ENCODE results near the gene HNRNPL. TPM values are rescaled to one million over a fixed set of nuclear protein-coding genes. Genes with fewer than 3 reads are reported as not detected.
"Not testable (repeated sequence)": the region's sequence is repeated elsewhere in the genome, so short reads cannot be mapped to it uniquely, and the experiment has no call there.

Gene HNRNPL
- polyA plus RNA-seq, 3 donors, result 51.9 to 234 (median 58.7) TPM

DNA sequence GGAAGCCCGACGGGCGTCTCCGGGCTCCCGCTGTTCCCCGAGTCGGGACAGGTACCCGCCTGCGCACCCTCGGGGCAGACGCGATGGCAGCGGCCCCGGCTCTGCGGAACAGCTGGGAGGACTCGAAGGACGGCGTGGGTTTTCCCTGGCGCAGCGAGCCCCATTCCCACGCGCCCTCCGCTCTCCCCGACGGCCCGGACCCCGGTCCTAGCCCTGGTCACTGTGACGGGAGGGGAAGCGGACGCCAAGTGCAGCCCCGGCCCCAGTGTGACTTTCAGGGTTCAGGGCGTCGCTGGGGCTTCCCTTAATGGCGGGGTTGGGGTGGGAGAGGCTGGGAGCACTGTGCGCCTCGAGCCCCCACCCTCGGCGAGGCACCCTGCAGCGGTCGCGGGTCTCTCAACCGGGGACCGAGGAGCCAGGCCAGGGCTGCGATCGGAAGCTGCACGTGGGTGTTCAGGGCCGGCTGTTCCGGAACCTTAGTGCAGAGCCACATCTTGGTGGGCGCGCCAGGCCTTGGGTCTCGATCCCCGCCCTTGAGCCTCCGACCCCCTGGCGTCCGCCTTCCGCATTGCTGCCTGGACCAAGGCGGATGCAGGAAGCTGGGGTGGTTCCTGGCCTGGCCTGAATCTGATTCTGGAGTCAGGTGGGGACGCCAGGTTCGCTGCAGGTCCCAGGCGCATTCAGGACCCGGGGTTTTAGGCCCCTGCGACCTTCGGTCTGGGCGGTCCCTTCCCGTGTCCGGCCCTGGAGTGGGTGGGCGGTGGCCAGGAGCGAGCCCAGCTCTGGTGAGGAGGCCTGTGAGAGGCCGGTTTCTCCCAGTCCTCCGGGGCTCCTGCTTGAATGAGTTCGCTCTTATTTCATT lies 57.3 kb downstream of the HNRNPL start:
- H3K9me3 ChIP-seq (replicated peaks in 1 of 2; ENCODE audit: control insufficient read depth in 1 of 2, insufficient read depth in 1 of 2, low read length in 2 of 2), result no peaks in the 10 kb centered on the region
- Mint-ChIP-seq H3K9me3 (peaks cover 0 to 7% (median 1%) of the 10 kb centered on the region in 7 donors), H3K4me3 (peak overlapping the region; percentile 76 to 78), H3K4me1 (peaks cover 7% of the 10 kb centered on the region), H3K27me3 (ENCODE audit: low read depth in 3 of 3) (peaks cover 0 to 10% (median 3%) of the 10 kb centered on the region in 3 donors), H3K27ac (no peak overlapping the region), H3K36me3 (no peaks in the 10 kb centered on the region)
- TF ChIP-seq, protein P1, sequence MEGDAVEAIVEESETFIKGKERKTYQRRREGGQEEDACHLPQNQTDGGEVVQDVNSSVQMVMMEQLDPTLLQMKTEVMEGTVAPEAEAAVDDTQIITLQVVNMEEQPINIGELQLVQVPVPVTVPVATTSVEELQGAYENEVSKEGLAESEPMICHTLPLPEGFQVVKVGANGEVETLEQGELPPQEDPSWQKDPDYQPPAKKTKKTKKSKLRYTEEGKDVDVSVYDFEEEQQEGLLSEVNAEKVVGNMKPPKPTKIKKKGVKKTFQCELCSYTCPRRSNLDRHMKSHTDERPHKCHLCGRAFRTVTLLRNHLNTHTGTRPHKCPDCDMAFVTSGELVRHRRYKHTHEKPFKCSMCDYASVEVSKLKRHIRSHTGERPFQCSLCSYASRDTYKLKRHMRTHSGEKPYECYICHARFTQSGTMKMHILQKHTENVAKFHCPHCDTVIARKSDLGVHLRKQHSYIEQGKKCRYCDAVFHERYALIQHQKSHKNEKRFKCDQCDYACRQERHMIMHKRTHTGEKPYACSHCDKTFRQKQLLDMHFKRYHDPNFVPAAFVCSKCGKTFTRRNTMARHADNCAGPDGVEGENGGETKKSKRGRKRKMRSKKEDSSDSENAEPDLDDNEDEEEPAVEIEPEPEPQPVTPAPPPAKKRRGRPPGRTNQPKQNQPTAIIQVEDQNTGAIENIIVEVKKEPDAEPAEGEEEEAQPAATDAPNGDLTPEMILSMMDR (IDR thresholded peaks at IDR 0.05), result peak; percentile 71
- no peaks in the 10 kb centered on the region for H3K79me2 ChIP-seq (ENCODE audit: insufficient read depth, low read length)
- H4K20me1 ChIP-seq (ENCODE audit: insufficient read depth, low read length), result no peaks in the 10 kb centered on the region
- H3K27me3 ChIP-seq (ENCODE audit: control insufficient read depth in 2 of 2, insufficient read depth in 2 of 2, low read length in 2 of 2), result no peaks in the 10 kb centered on the region
- peak overlapping the region; percentile 21 for H3K9ac ChIP-seq (ENCODE audit: insufficient read depth, low read length, poor library complexity, severe bottlenecking)
- DNase-seq, result peak; percentile 36 to 40 (median 40)
- H3K4me3 ChIP-seq (replicated peaks in 1 of 3; ENCODE audit: low read depth in 2 of 3, low read length in 3 of 3), result peak overlapping the region; percentile 36 to 73 (median 59)
- WGBS (ENCODE audit: insufficient coverage), result 2% methylated on average over 51 of the region's 71 CpGs
- H3K36me3 ChIP-seq (replicated peaks in 1 of 2; ENCODE audit: control insufficient read depth in 1 of 2, insufficient read depth in 2 of 2, low read length in 2 of 2), result no peaks in the 10 kb centered on the region
- peak overlapping the region; percentile 85 for H3K4me2 ChIP-seq (replicated peaks; ENCODE audit: extremely low read depth, low read length, poor library complexity, severe bottlenecking)
- H2AFZ ChIP-seq (ENCODE audit: insufficient read depth, low read depth, low read length, poor library complexity, severe bottlenecking), result peak overlapping the region; percentile 90
- H3K27ac ChIP-seq (ENCODE audit: low read depth in 1 of 2, low read length in 2 of 2), result no peak overlapping the region
- H3K4me1 ChIP-seq (ENCODE audit: control insufficient read depth in 1 of 2, insufficient read depth in 2 of 2, low read length in 2 of 2), result peaks cover 9% of the 10 kb centered on the region in 2 donors
- intact Hi-C loops (cut with micrococcal nuclease), result no loop called here

DNA sequence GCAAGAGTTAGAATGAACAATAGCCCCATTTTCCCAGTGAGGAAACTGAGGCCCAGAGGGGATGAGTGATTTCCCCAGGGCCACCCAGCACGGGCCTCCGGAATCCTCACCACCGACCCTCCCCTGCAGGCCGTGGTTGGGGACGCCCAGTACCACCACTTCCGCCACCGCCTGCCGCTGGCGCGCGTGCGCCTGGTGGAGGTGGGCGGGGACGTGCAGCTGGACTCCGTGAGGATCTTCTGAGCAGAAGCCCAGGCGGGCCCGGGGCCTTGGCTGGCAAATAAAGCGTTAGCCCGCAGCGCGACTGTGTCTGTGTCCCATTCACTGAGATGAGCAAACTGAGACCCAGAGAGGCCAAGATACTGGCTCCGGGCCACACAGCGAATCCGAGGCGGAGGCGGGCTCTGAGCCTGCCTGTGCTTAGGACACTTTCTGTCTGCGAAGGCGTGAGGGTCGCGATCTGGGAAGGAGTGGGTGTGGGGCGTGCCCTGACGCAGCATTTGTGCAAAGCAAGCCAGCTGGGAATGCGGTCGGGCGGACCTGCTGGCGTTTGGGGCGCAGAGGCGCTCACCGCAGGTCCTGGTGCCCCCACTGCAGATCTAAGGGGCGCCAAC lies 58.2 kb downstream of the HNRNPL start:
- H3K27me3 ChIP-seq (ENCODE audit: control insufficient read depth in 2 of 2, insufficient read depth in 2 of 2, low read length in 2 of 2); H3K27me3 Mint-ChIP-seq (ENCODE audit: low read depth in 3 of 3); H3K9ac ChIP-seq (ENCODE audit: insufficient read depth, low read length, poor library complexity, severe bottlenecking); H3K9me3 Mint-ChIP-seq; DNase-seq; H3K4me2 ChIP-seq (replicated peaks; ENCODE audit: extremely low read depth, low read length, poor library complexity, severe bottlenecking); H3K27ac Mint-ChIP-seq; H3K4me3 Mint-ChIP-seq; H4K20me1 ChIP-seq (ENCODE audit: insufficient read depth, low read length); H3K4me1 Mint-ChIP-seq; intact Hi-C loops (cut with micrococcal nuclease); H3K4me1 ChIP-seq (ENCODE audit: control insufficient read depth in 1 of 2, insufficient read depth in 2 of 2, low read length in 2 of 2); H3K79me2 ChIP-seq (ENCODE audit: insufficient read depth, low read length); H2AFZ ChIP-seq (ENCODE audit: insufficient read depth, low read depth, low read length, poor library complexity, severe bottlenecking); H3K36me3 ChIP-seq (replicated peaks in 1 of 2; ENCODE audit: control insufficient read depth in 1 of 2, insufficient read depth in 2 of 2, low read length in 2 of 2); H3K27ac ChIP-seq (ENCODE audit: low read depth in 1 of 2, low read length in 2 of 2); H3K9me3 ChIP-seq (replicated peaks in 1 of 2; ENCODE audit: control insufficient read depth in 1 of 2, insufficient read depth in 1 of 2, low read length in 2 of 2); H3K36me3 Mint-ChIP-seq: not testable (repeated sequence)
- peak overlapping the region; percentile 14 to 32 (median 30) for H3K4me3 ChIP-seq (replicated peaks in 1 of 3; ENCODE audit: low read depth in 2 of 3, low read length in 3 of 3)
- WGBS (ENCODE audit: insufficient coverage), result no CpG with 5 or more reads among the region's 40 CpGs

DNA sequence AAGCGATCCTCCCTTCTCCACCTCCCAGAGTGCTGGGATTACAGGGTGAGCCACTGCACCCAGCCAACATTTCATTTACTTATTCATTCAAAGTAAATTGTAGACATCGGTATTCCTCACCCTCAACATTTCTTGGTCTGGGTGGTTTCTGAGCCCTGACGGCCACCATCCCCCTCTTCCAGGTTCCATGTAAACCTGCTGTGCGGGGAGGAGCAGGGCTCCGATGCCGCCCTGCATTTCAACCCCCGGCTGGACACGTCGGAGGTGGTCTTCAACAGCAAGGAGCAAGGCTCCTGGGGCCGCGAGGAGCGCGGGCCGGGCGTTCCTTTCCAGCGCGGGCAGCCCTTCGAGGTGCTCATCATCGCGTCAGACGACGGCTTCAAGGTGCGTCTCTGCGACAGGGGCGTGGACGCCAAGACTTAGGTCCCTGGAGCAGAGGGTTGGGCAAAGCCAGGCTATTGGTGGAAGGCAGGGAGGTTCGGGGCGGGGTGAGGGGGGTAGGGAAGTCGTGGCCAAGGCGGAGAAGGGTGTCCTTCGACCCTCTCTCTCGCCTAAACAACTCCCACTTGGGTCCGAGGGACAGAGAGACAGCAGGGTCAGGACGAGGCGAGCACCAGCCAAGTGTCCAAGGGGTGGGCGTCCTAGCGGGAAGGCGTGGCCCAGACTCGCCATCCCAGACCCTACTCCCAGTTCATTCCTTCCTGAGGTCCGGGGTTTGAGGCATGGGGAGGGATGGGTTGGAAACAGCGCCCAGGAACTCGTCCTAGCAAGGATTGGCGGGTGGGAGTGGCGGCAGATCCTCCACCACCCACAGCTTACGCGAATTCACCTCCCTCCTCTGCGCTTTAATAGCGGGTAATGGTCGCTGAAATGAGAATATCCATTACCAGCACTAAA lies 59.0 kb downstream of the HNRNPL start:
- WGBS (ENCODE audit: insufficient coverage), result 100% methylated on average over 1 of the region's 49 CpGs
- H3K9me3 ChIP-seq (replicated peaks in 1 of 2; ENCODE audit: control insufficient read depth in 1 of 2, insufficient read depth in 1 of 2, low read length in 2 of 2); DNase-seq; H3K4me1 ChIP-seq (ENCODE audit: control insufficient read depth in 1 of 2, insufficient read depth in 2 of 2, low read length in 2 of 2); H3K27ac Mint-ChIP-seq; intact Hi-C loops (cut with micrococcal nuclease); H3K36me3 ChIP-seq (replicated peaks in 1 of 2; ENCODE audit: control insufficient read depth in 1 of 2, insufficient read depth in 2 of 2, low read length in 2 of 2); H3K27me3 ChIP-seq (ENCODE audit: control insufficient read depth in 2 of 2, insufficient read depth in 2 of 2, low read length in 2 of 2); H2AFZ ChIP-seq (ENCODE audit: insufficient read depth, low read depth, low read length, poor library complexity, severe bottlenecking); H3K9ac ChIP-seq (ENCODE audit: insufficient read depth, low read length, poor library complexity, severe bottlenecking); H3K36me3 Mint-ChIP-seq; H3K27me3 Mint-ChIP-seq (ENCODE audit: low read depth in 3 of 3); H3K4me1 Mint-ChIP-seq; H3K27ac ChIP-seq (ENCODE audit: low read depth in 1 of 2, low read length in 2 of 2); H3K4me3 Mint-ChIP-seq; H3K4me2 ChIP-seq (replicated peaks; ENCODE audit: extremely low read depth, low read length, poor library complexity, severe bottlenecking); H4K20me1 ChIP-seq (ENCODE audit: insufficient read depth, low read length); H3K9me3 Mint-ChIP-seq; H3K79me2 ChIP-seq (ENCODE audit: insufficient read depth, low read length): not testable (repeated sequence)
- peak overlapping the region; percentile 14 to 32 (median 30) for H3K4me3 ChIP-seq (replicated peaks in 1 of 3; ENCODE audit: low read depth in 2 of 3, low read length in 3 of 3)
